Dedifferentiated amniotic fluid mesenchymal stem cell (primary cell): Measurements from ENCODE around the gene SURF4.
"Not testable (repeated sequence)": the region's sequence is repeated elsewhere in the genome, so short reads cannot be mapped to it uniquely, and the experiment has no call there.

ENCODE experiments used
- DNase-seq: peaks from one replicate; pipeline ENCODE4 v3.0.0-alpha.2; 2016; ENCODE audit errors: extremely low spot score

The SURF4 gene

GRCh38 chr9:133334161-133334560, 41.7 kb downstream of the SURF4 start:
- no peak for DNase-seq

DNA sequence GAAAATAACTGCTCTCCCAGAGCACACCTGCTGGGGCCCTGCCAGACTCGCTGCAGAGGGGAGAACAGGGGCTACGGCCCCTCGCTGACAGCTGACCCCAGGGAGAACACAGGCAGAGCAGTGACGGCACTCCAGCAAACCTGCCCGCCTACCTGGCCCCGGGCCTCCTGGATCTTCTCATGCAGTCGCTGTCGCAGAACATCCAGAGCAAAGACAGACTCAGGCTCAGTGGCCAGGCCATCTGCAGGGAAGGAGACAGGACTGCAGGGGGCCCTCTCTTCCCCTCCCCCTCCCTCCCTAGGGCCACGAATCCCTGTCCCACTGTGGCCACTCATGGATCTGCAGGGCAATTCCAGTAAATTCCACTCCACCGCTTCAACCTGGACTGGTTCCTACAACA, 42.3 kb downstream of the SURF4 start:
- no peak for DNase-seq

GRCh38 chr9:133333011-133333410, 42.8 kb downstream of the SURF4 start:
- DNase-seq: no peak

GRCh38 chr9:133332381-133332730, 43.5 kb downstream of the SURF4 start:
- no peak for DNase-seq

- DNase-seq: no peak
These were observed 44.0 kb downstream of the SURF4 start for GRCh38 chr9:133331641-133332380.

DNA sequence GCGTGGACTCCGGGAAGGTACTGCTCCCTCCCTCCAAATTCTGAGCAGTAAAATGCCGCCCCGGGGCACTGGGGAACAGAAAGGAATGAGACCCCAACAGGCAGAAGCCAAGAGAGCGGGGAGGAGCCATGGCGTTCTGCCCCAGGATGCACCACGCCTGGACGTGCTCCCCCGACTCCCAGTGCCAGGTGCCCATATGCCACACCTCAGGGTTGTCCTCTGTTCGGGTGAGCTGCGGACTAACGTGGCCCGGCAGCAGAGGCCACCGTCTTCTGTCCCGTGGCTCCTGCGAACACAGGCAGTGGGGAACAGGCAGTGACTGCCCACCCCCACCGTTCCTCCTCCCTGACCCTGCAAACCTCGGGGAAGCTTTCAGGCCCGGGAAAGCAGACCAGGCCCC, 44.6 kb downstream of the SURF4 start:
- no peak for DNase-seq

DNA sequence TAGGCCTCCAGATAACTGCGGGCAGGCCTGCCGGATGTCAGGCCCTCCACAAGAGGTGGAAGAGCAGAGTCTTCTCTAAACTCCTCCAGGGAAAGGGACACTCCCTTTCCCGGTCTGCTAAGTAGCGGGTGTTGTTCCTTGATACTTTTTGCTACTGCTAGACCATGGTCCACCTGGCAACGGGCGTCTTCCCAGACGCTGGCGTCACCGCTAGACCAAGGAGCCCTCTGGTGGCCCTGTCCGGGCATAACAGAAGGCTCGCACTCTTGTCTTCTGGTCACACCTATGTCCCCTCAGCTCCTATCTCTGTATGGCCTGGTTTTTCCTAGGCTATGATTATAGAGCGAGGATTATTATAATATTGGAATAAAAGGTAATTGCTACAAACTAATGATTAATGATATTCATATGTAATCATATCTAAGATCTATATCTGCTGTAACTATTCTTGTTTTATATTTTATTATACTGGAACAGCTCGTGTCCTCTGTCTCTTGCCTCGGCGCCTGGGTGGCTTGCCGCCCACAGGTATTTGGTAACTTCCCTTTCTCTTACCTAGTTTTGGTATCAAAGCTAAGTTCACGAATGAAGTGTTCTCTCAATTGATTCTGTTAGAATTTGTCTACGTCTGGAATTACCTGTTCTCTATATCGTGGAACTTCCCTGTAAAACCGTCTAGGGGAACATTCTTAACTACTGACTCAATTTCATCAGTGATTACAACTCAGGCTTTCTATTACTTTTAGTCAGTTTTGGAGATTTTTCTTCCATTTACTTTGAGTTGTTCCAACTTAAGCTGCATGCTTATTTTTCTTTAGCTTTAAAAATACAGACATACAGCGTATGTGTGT, 46.3 kb downstream of the SURF4 start:
- DNase-seq: not testable (repeated sequence)

DNA sequence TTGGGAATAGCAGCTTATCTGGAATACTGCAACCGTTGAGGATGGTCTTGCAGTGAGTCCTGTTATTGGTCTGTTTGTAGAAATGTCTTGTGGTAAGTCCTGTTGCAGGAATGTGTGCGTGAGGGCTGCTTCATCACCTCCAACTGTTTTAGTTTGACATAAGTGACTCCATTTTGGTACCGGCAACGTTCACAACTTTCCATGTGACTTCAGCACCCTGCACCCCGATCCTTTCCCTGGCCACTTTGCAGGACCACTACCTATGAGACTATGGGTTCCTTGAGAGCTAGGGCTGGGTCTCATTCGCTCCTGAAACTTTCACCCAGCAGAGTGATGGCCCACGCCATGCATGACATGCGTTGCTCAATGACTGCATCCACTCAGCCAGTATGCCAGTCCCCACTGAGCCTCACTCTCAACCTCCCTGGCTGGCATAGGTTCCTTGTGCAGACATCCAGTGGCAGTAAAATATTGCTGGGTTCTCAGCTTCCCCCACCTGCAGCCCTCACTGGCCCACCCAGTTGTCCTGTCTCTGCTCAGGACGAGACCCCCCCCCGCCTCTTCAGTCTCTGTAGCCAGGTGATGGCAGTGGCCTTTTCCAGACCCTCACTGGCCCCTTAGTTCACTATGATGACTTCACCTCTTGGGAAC, 47.9 kb downstream of the SURF4 start:
- DNase-seq: no peak

- not testable (repeated sequence) for DNase-seq
These were observed 48.8 kb downstream of the SURF4 start for GRCh38 chr9:133327021-133327420.

DNA sequence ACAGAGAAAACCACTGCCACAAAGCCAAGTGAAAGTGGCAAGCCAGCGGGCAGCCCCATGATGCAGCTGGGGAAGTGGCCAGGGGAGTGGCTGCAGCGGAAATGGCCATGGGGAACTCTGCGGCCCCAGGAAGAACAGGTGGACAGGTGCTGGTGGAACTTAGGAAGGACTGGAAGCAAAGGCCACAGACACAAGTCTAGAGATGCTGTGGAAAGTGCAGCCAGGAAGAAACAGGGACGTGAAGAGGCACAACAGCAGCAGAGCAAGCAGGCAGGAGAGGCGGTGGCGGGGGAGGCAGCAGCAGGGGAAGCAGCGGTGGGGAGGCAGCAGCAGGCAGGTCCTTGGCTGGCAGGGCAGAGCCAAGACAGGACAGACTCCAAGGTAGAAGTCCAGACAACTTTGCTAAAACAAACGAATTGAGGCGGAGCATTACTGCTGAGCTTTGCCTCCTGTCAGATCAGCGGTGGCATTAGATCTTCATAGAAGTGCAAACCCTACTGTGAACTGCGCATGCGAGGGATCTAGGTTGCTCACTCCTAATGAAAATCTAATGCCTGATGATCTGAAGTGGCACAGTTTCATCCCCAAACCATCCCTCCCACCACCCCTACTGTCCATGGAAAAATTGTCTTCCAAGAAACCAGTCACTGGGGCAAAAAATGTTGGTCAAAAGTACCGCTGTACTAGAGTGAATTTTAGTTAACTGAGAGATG, 51.7 kb downstream of the SURF4 start:
- DNase-seq: no peak

GRCh38 chr9:133323211-133323610, 52.6 kb downstream of the SURF4 start:
- DNase-seq: no peak

DNA sequence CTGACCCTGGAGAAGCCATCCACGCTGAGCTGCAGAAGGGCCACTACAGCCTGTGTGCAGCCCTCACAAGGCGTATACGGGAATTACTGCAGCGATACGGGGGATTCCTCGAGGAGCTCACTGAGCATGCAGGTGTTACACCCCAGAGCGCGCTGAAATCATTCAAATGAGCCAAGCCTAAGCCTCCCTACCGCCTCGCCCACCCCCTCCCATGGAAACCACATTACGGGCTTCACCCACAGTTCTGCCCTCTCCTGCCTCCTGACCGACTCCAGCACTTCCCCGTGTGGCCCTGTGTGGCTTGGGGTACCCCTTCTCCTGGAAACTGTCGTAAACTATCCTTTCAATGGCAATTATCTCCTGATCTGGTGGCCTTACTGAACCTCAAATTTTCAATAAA, 53.2 kb downstream of the SURF4 start:
- DNase-seq: no peak

DNA sequence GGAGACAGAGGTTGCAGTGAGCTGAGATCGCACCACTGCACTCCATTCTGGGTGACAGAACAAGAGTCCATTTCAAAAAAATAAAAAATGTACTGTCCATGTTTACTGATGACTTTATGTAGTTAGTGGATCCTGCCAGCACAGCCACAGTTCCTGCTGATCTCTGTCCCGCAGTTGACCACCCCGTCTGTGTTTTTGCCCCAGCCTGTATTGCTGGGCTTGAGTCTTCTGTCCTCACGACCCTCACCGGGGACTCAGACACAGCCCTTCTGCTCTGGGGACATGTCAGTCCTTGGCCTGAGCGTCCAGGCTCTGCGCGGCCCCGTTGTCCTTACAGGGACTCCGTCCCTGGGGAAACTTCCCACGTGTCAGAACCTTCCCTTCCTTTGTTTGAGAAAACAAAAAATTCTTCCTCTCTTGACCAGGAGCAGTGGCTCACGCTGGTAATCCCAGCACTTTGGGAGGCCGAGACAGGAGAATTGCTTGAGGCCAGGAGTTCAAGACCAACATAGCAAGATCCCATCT, 54.4 kb downstream of the SURF4 start:
- no peak for DNase-seq

DNA sequence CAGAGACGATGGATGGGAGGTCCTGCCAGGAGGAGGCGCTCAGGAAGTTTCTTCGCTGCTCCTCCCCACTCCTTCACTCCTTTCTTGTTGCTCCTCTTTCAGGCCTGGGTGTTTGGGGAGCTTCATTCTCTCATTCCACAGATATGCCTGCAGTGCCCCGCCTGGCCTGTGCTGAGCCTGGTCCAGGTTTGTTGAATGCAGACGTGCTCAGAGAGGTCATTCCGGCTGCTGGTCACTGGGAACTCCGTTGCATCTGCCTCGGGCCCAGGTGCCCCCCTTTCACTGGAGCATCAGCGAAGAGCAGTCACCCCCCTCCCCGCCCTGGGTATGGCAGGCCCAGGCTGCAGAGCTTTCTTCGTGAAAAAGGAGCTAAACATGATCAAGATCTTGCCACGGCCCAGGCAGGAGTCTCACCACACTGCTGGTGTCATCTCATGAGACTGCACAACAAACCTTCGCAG, 55.4 kb downstream of the SURF4 start:
- DNase-seq: no peak

DNA sequence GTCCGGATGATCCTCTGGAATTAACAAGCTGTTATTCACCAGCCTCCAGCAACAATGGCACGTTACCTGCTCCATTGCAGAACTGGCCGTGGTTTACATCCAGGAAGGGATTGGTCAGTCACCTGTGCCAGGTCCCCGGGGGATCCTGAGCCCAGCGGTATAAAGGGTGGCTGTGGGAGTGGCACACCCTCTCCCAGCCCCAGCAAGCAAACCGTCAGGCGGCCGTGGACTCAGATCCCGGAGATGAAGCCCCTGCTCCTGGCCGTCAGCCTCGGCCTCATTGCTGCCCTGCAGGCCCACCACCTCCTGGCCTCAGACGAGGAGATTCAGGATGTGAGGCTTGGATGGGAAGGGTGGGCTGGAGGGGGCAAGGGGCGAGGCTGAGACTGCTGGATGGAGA, 58.3 kb downstream of the SURF4 start:
- not testable (repeated sequence) for DNase-seq

DNA sequence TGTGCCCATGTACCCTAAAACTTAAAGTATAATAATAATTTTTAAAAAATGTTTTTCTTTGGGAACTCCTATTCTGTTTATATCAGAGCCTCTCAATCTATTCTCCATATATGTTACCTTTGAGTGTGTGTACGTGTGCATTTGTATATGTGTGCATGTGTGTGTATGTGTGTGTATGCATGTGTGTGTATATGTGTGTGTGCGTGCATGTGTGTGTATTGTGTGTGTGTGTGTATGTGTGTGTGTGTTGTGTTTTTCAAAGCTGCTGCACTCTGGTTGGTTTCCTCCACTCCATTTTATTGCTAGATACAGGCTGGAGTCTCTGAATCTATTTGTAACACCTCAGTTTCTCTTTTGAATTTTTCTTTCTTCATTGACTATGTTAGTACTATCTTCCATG, 59.9 kb downstream of the SURF4 start:
- DNase-seq: no peak
